NCI-H1417 treated with DMSO at 0.1 percent for 48 hours (cell line): Measurements from ENCODE around the gene ABCC10.
"Not testable (repeated sequence)": the region's sequence is repeated elsewhere in the genome, so short reads cannot be mapped to it uniquely, and the experiment has no call there.

Source experiments
- DNase-seq: peaks from one replicate; lab custom pipeline; 2025; lab: John Stamatoyannopoulos, UW

The ABCC10 gene

GRCh38 chr6:43498291-43498690 lies 71.0 kb downstream of the ABCC10 start:
- DNase-seq: not testable (repeated sequence)

GRCh38 chr6:43499028-43499815 lies 71.9 kb downstream of the ABCC10 start:
- DNase-seq: no peak
